ENCODE results near the gene PLBD2. TPM values are rescaled to one million over a fixed set of nuclear protein-coding genes. Genes with fewer than 3 reads are reported as not detected.

Gene PLBD2
- total RNA-seq, 2 experiments from 2014 or later = 3.4 to 14.4 TPM

DNA sequence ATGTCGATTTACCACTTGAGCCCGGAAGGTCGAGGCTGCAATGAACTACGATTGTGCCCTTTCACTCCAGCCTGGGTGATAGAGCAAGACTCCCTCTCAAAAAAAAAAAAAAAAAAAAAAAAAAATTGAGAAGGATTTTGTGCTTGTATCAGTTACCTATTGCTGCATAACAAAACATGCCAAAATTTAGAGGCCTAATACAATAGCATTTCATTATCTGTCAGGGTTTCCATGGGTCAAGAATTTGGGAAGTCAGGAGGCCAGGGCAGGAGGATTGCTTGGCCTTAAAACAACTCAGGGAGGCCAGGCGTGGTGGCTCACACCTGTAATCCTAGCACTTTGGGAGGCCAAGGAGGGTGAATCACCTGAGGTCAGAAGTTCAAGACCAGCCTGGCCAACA, 18.8 kb upstream of the PLBD2 start:
- H3K4me2 ChIP-seq (ENCODE audit: low read length) = no peak overlapping the region
- no peaks in the 10 kb centered on the region for H3K9me2 ChIP-seq (ENCODE audit: insufficient read depth, low read length)
- no peak overlapping the region for H2AFZ ChIP-seq (ENCODE audit: low read length)
- TF ChIP-seq EZH2phosphoT487 (IDR thresholded peaks at IDR 0.05; ENCODE audit: borderline replicate concordance, low read depth, low read length) = no peak
- TF ChIP-seq, protein P1, sequence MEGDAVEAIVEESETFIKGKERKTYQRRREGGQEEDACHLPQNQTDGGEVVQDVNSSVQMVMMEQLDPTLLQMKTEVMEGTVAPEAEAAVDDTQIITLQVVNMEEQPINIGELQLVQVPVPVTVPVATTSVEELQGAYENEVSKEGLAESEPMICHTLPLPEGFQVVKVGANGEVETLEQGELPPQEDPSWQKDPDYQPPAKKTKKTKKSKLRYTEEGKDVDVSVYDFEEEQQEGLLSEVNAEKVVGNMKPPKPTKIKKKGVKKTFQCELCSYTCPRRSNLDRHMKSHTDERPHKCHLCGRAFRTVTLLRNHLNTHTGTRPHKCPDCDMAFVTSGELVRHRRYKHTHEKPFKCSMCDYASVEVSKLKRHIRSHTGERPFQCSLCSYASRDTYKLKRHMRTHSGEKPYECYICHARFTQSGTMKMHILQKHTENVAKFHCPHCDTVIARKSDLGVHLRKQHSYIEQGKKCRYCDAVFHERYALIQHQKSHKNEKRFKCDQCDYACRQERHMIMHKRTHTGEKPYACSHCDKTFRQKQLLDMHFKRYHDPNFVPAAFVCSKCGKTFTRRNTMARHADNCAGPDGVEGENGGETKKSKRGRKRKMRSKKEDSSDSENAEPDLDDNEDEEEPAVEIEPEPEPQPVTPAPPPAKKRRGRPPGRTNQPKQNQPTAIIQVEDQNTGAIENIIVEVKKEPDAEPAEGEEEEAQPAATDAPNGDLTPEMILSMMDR (conservative IDR thresholded peaks at IDR 0.05; ENCODE audit: low read length) = no peak
- H3K36me3 ChIP-seq (ENCODE audit: insufficient read depth, low read length) = no peaks in the 10 kb centered on the region
- H3K4me1 ChIP-seq (ENCODE audit: insufficient read depth, low read length, poor library complexity, severe bottlenecking) = peaks cover 3% of the 10 kb centered on the region
- ChIA-PET CTCF (ENCODE audit: unreplicated experiment) (no interaction called here), POLR2A (no interaction called here)
- no TSS peak for BruUV-seq (replicated peaks)
- H3K4me3 ChIP-seq (ENCODE audit: low read depth, low read length, poor library complexity, severe bottlenecking) = no peak overlapping the region
- no peak overlapping the region for H3K27ac ChIP-seq (ENCODE audit: low read depth, low read length, poor library complexity, severe bottlenecking)
- H3K79me2 ChIP-seq (ENCODE audit: insufficient read depth, low read depth, low read length) = peaks cover 2% of the 10 kb centered on the region; the same call in 1 of the 2 replicates
- no peaks in the 10 kb centered on the region for H3K9me3 ChIP-seq (ENCODE audit: low read length)
- no peak for DNase-seq (ENCODE audit: low spot score)
- intact Hi-C loops (cut with micrococcal nuclease; ENCODE audit: unreplicated experiment) = no loop called here
- no peaks in the 10 kb centered on the region for H4K20me1 ChIP-seq (ENCODE audit: insufficient read depth, low read length)

- H3K4me1 ChIP-seq (ENCODE audit: insufficient read depth, low read length, poor library complexity, severe bottlenecking) = peaks cover 3% of the 10 kb centered on the region
- H3K79me2 ChIP-seq (ENCODE audit: insufficient read depth, low read depth, low read length) = no peaks in the 10 kb centered on the region
- no peaks in the 10 kb centered on the region for H3K9me2 ChIP-seq (ENCODE audit: insufficient read depth, low read length)
- TF ChIP-seq, protein P1 (conservative IDR thresholded peaks at IDR 0.05; ENCODE audit: low read length) = no peak
- TF ChIP-seq EZH2phosphoT487 (IDR thresholded peaks at IDR 0.05; ENCODE audit: borderline replicate concordance, low read depth, low read length) = no peak
- DNase-seq (ENCODE audit: low spot score) = no peak
- POLR2A ChIA-PET = no interaction called here
- no peak overlapping the region for H2AFZ ChIP-seq (ENCODE audit: low read length)
- H3K27ac ChIP-seq (ENCODE audit: low read depth, low read length, poor library complexity, severe bottlenecking) = no peak overlapping the region
- CTCF ChIA-PET (ENCODE audit: unreplicated experiment) = no interaction called here
- H3K4me2 ChIP-seq (ENCODE audit: low read length) = no peak overlapping the region
- H3K36me3 ChIP-seq (ENCODE audit: insufficient read depth, low read length) = no peaks in the 10 kb centered on the region
- H3K4me3 ChIP-seq (ENCODE audit: low read depth, low read length, poor library complexity, severe bottlenecking) = no peak overlapping the region
- H4K20me1 ChIP-seq (ENCODE audit: insufficient read depth, low read length) = no peaks in the 10 kb centered on the region
- no TSS peak for BruUV-seq (replicated peaks)
- no peaks in the 10 kb centered on the region for H3K9me3 ChIP-seq (ENCODE audit: low read length)
- intact Hi-C loops (cut with micrococcal nuclease; ENCODE audit: unreplicated experiment) = no loop called here
Observed at GRCh38 chr12:113340061-113340460, 18.3 kb upstream of the PLBD2 start.

DNA sequence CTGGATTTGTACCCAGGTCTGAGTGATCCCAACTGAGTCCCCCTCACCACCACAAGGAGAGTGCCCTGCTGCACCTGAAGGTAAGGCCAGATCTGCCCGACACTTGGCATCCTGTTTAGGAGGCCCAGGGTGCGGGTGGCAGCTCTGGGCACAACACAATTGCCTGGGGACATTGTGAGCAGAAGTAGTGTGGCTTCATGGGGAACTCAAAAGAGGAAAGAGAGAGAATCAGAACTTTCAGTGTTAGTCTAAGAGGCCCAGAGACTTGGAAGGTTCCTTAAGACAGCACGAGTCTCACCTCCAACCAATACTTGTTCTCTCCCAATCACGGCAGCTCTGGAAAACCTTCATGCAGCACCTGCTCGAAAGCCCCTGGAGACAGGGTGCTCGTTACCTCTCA, 16.9 kb upstream of the PLBD2 start:
- DNase-seq (ENCODE audit: low spot score) = no peak
- intact Hi-C loops (cut with micrococcal nuclease; ENCODE audit: unreplicated experiment) = no loop called here
- Histone ChIP-seq H3K4me1 (ENCODE audit: insufficient read depth, low read length, poor library complexity, severe bottlenecking) (no peaks in the 10 kb centered on the region), H3K9me3 (ENCODE audit: low read length) (no peaks in the 10 kb centered on the region), H3K27ac (ENCODE audit: low read depth, low read length, poor library complexity, severe bottlenecking) (no peak overlapping the region), H2AFZ (ENCODE audit: low read length) (no peak overlapping the region), H4K20me1 (ENCODE audit: insufficient read depth, low read length) (no peaks in the 10 kb centered on the region), H3K79me2 (ENCODE audit: insufficient read depth, low read depth, low read length) (no peaks in the 10 kb centered on the region), H3K4me2 (ENCODE audit: low read length) (no peak overlapping the region), H3K36me3 (ENCODE audit: insufficient read depth, low read length) (no peaks in the 10 kb centered on the region), H3K9me2 (ENCODE audit: insufficient read depth, low read length) (no peaks in the 10 kb centered on the region), H3K4me3 (ENCODE audit: low read depth, low read length, poor library complexity, severe bottlenecking) (no peak overlapping the region)
- CTCF ChIA-PET (ENCODE audit: unreplicated experiment) = no interaction called here
- BruUV-seq (replicated peaks) = no TSS peak
- TF ChIP-seq, protein P1 (conservative IDR thresholded peaks at IDR 0.05; ENCODE audit: low read length) = no peak
- no peak for TF ChIP-seq EZH2phosphoT487 (IDR thresholded peaks at IDR 0.05; ENCODE audit: borderline replicate concordance, low read depth, low read length)
- POLR2A ChIA-PET = no interaction called here

Measured in OCI-LY7 (cell line).